Cardiac fibroblast (primary cell): ENCODE results near the gene EPN2.
A peak's percentile ranks its signal among the peaks of the same experiment; 100 is the strongest.

Source experiments
- DNase-seq, 2 donors: peaks; one replicate each; pipeline versions ENCODE4 v3.0.0 to v3.0.0-alpha.2; 2010; ENCODE audit warnings: low read depth in 2 of 2
- H3K4me3 ChIP-seq, 2 donors: replicated peaks in 1 of 2; 1 replicate in 1 of 2; 2 replicates in 1 of 2; pipeline ENCODE4 v1.5.1; 2011; ENCODE audit warnings: low read depth in 2 of 2, low read length in 2 of 2, mild to moderate bottlenecking in 2 of 2, moderate library complexity in 1 of 2
- CTCF ChIP-seq: IDR thresholded peaks from one replicate; pipeline ENCODE4 v1.5.1; 2011; ENCODE audit warnings: low read depth, mild to moderate bottlenecking, low read length, inconsistent platforms

EPN2 gene

GRCh38 chr17:19330271-19330670 lies 93.1 kb downstream of the EPN2 start:
- no peak overlapping the region for H3K4me3 ChIP-seq
- DNase-seq = no peak
- TF ChIP-seq CTCF = no peak

GRCh38 chr17:19331134-19331533 lies 94.0 kb downstream of the EPN2 start:
- peak; percentile 71 to 89 for DNase-seq
- no peak overlapping the region for H3K4me3 ChIP-seq
- no peak for TF ChIP-seq CTCF

- no peak for TF ChIP-seq CTCF
- no peak for DNase-seq
- no peak overlapping the region for H3K4me3 ChIP-seq
Observed at GRCh38 chr17:19331543-19332245, 94.5 kb downstream of the EPN2 start.

- no peak overlapping the region for H3K4me3 ChIP-seq
- no peak for DNase-seq
- TF ChIP-seq CTCF = no peak
Observed at GRCh38 chr17:19332371-19333131, 95.4 kb downstream of the EPN2 start.

- no peak for TF ChIP-seq CTCF
- no peak overlapping the region for H3K4me3 ChIP-seq
- no peak for DNase-seq
Observed at GRCh38 chr17:19333132-19333440, 95.9 kb downstream of the EPN2 start.

- H3K4me3 ChIP-seq = no peak overlapping the region
- TF ChIP-seq CTCF = no peak
- DNase-seq = no peak
Observed at GRCh38 chr17:19333736-19334290, 96.6 kb downstream of the EPN2 start.
